Measurements from ENCODE around the gene CSNK1G1. TPM values are rescaled to one million over a fixed set of nuclear protein-coding genes. Genes with fewer than 3 reads are reported as not detected.

The CSNK1G1 gene
- total and polyA plus RNA-seq, 12 donors = 1.9 to 9.4 (median 7.4) TPM

- no peaks in the 10 kb centered on the region for H3K27me3 ChIP-seq
- no peak for ATAC-seq
- H3K9me3 ChIP-seq = no peaks in the 10 kb centered on the region
- no peak for DNase-seq
- no peaks in the 10 kb centered on the region for H3K36me3 ChIP-seq
- no peak for TF ChIP-seq CTCF (IDR thresholded peaks at IDR 0.05)
- intact Hi-C loops (cut with DNase I) = no loop called here
- H3K27ac ChIP-seq = no peak overlapping the region
- H3K4me1 ChIP-seq = peaks cover 0 to 6% (median 0%) of the 10 kb centered on the region in 9 donors
- 94 to 96% methylated on average over 4 of the region's 4 CpGs for WGBS, 2 donors
- H3K4me3 ChIP-seq = no peak overlapping the region
Measured at GRCh38 chr15:64235552-64235951, 120.4 kb downstream of the CSNK1G1 start.

GRCh38 chr15:64233299-64233698 is 122.7 kb downstream of the CSNK1G1 start:
- H3K4me3 ChIP-seq = no peak overlapping the region
- TF ChIP-seq CTCF (IDR thresholded peaks at IDR 0.05) = no peak
- H3K27ac ChIP-seq = no peak overlapping the region
- 95 to 97% methylated on average over 4 of the region's 4 CpGs for WGBS, 2 donors
- no peak for ATAC-seq
- no peaks in the 10 kb centered on the region for H3K36me3 ChIP-seq
- H3K27me3 ChIP-seq = no peaks in the 10 kb centered on the region
- intact Hi-C loops (cut with DNase I) = no loop called here
- DNase-seq = no peak
- peaks cover 0 to 6% (median 0%) of the 10 kb centered on the region in 9 donors for H3K4me1 ChIP-seq
- H3K9me3 ChIP-seq = no peaks in the 10 kb centered on the region

GRCh38 chr15:64232400-64232799 is 123.6 kb downstream of the CSNK1G1 start:
- no peaks in the 10 kb centered on the region for H3K36me3 ChIP-seq
- peaks cover 0 to 6% (median 0%) of the 10 kb centered on the region in 9 donors for H3K4me1 ChIP-seq
- H3K9me3 ChIP-seq = no peaks in the 10 kb centered on the region
- ATAC-seq (no peak), DNase-seq (no peak)
- intact Hi-C loops (cut with DNase I) = no loop called here
- 47% methylated on average over 1 of the region's 1 CpG for WGBS, 2 donors
- no peak overlapping the region for H3K27ac ChIP-seq
- no peak overlapping the region for H3K4me3 ChIP-seq
- no peaks in the 10 kb centered on the region for H3K27me3 ChIP-seq
- TF ChIP-seq CTCF (IDR thresholded peaks at IDR 0.05) = no peak

GRCh38 chr15:64229129-64229724 is 126.7 kb downstream of the CSNK1G1 start:
- no peak for DNase-seq
- peaks cover 0 to 16% (median 9%) of the 10 kb centered on the region in 9 donors for H3K4me1 ChIP-seq
- peaks cover 0 to 7% (median 0%) of the 10 kb centered on the region in 11 donors for H3K9me3 ChIP-seq
- H3K27me3 ChIP-seq = no peaks in the 10 kb centered on the region
- no peak for TF ChIP-seq CTCF (IDR thresholded peaks at IDR 0.05)
- no peak overlapping the region for H3K4me3 ChIP-seq
- ATAC-seq = no peak
- H3K27ac ChIP-seq = no peak overlapping the region
- H3K36me3 ChIP-seq = no peaks in the 10 kb centered on the region
- intact Hi-C loops (cut with DNase I) = loop anchor here in 1 of 10 donors (10.0 kb wide), 1 partner anchor 436 kb away; no protein-coding TSS in a partner anchor
- WGBS, 2 donors = 87 to 96% methylated on average over 2 of the region's 2 CpGs

All from heart right ventricle (tissue), 16 donors.